HepG2 (cell line): Measurements from ENCODE around the gene FAM174C. TPM values are rescaled to one million over a fixed set of nuclear protein-coding genes. Genes with fewer than 3 reads are reported as not detected.
A peak's percentile ranks its signal among the peaks of the same experiment; 100 is the strongest.

ENCODE experiments used
- ATRX ChIP-seq: sonication (generic); formaldehyde crosslinking; IDR thresholded peaks from 2 replicates; pipeline ENCODE4 v1.4.0; 2020; ENCODE audit warnings: missing genetic modification reagents, borderline replicate concordance
- CHCHD3 ChIP-seq: sonication (generic); formaldehyde crosslinking; IDR thresholded peaks from 2 replicates; pipeline ENCODE4 v1.8.0; 2022; ENCODE audit warnings: mild to moderate bottlenecking, missing genetic modification reagents, moderate library complexity
- GPN1 ChIP-seq: sonication (generic); formaldehyde crosslinking; IDR thresholded peaks from 2 replicates; pipeline ENCODE4 v1.5.1; 2020; ENCODE audit warnings: missing genetic modification reagents, borderline replicate concordance
- HMGA1 ChIP-seq: sonication (generic); formaldehyde crosslinking; conservative IDR thresholded peaks from 2 replicates; pipeline ENCODE4 v1.4.0; 2020; ENCODE audit warnings: missing genetic modification reagents
- KDM4B ChIP-seq: sonication (generic); formaldehyde crosslinking; IDR thresholded peaks from 2 replicates; pipeline ENCODE4 v1.4.0; 2020; ENCODE audit warnings: missing genetic modification reagents
- NCOA1 ChIP-seq: sonication (generic); formaldehyde crosslinking; IDR thresholded peaks from 2 replicates; pipeline ENCODE4 v1.9.0; 2021; ENCODE audit warnings: missing genetic modification reagents
- RARA ChIP-seq: IDR thresholded peaks from 2 replicates; pipeline ENCODE4 v1.6.1; 2016; ENCODE audit warnings: missing genetic modification reagents, missing compliant biosample characterization
- RFX5 ChIP-seq: IDR thresholded peaks from 2 replicates; pipeline ENCODE4 v1.6.1; 2011; ENCODE audit warnings: low read depth, low read length, improper control_type of control experiment
- RFXANK ChIP-seq: IDR thresholded peaks from 2 replicates; pipeline ENCODE4 v1.6.1; 2016
- ZBTB1 ChIP-seq: sonication (generic); formaldehyde crosslinking; IDR thresholded peaks from 2 replicates; pipeline ENCODE4 v1.4.0; 2020; ENCODE audit warnings: missing genetic modification reagents, borderline replicate concordance
- ZBTB42 ChIP-seq: sonication (generic); formaldehyde crosslinking; IDR thresholded peaks from 2 replicates; pipeline ENCODE4 v1.5.0; 2020; ENCODE audit warnings: mild to moderate bottlenecking, missing genetic modification reagents
- ZBTB7A ChIP-seq: sonication (generic); formaldehyde crosslinking; IDR thresholded peaks from 2 replicates; pipeline ENCODE4 v1.8.0; 2022; ENCODE audit warnings: mild to moderate bottlenecking, missing genetic modification reagents
- ZFP37 ChIP-seq: sonication (generic); formaldehyde crosslinking; IDR thresholded peaks from 2 replicates; pipeline ENCODE4 v1.4.0; 2020; ENCODE audit warnings: missing genetic modification reagents, borderline replicate concordance
- ZNF138 ChIP-seq: sonication (generic); formaldehyde crosslinking; IDR thresholded peaks from 2 replicates; pipeline ENCODE4 v1.5.0; 2020; ENCODE audit warnings: mild to moderate bottlenecking, low read depth, missing genetic modification reagents
- ZNF20 ChIP-seq: sonication (generic); formaldehyde crosslinking; IDR thresholded peaks from 2 replicates; pipeline ENCODE4 v1.4.0; 2020; ENCODE audit warnings: mild to moderate bottlenecking, moderate library complexity, missing genetic modification reagents
- ZNF225 ChIP-seq: sonication (generic); formaldehyde crosslinking; IDR thresholded peaks from 2 replicates; pipeline ENCODE4 v1.4.0; 2020; ENCODE audit warnings: mild to moderate bottlenecking, missing genetic modification reagents
- ZNF317 ChIP-seq: sonication (generic); formaldehyde crosslinking; IDR thresholded peaks from 2 replicates; pipeline ENCODE4 v1.5.0; 2020; ENCODE audit warnings: mild to moderate bottlenecking, missing genetic modification reagents
- ZNF879 ChIP-seq: sonication (generic); formaldehyde crosslinking; IDR thresholded peaks from 2 replicates; pipeline ENCODE4 v1.8.1; 2023; ENCODE audit warnings: missing genetic modification reagents
- polyA plus RNA-seq, 8 experiments: library from polyadenylated mRNA; depleted of rRNA in 3 of 8; stranded (reverse) in 7 of 8; unstranded in 1 of 8; fragments of >200 nt; fragmentation: Illumina TruSeq in 4 of 8; extraction: Trizol in 4 of 8; gene quantifications; 2 replicates each; pipeline versions ENCODE4 v1.2.1 to v1.2.3, GENCODE V29; 2011 to 2016; ENCODE audit warnings: low read depth in 4 of 8, missing spikeins in 1 of 8, mixed read lengths in 1 of 8; ENCODE audit not compliant: insufficient read depth in 1 of 8
- total RNA-seq, 5 experiments: library from RNA; depleted of rRNA; stranded (reverse); fragments of >200 nt; fragmentation: Illumina TruSeq; extraction: Trizol; gene quantifications; 2 replicates each; pipeline ENCODE4 v1.2.3, GENCODE V29; 2016; ENCODE audit warnings: low read depth in 1 of 5
- TF ChIP-seq, protein P1 (sequence below): IDR thresholded peaks from 2 replicates; pipeline ENCODE4 v1.6.1; 2018; ENCODE audit warnings: missing genetic modification reagents
- TF ChIP-seq, protein P2 (sequence below): sonication (generic); formaldehyde crosslinking; conservative IDR thresholded peaks from 2 replicates; pipeline ENCODE4 v1.8.0; 2022; ENCODE audit warnings: low read depth, missing genetic modification reagents
- TF ChIP-seq, protein P3 (sequence below), 2 experiments: sonication (generic) in 1 of 2; formaldehyde crosslinking in 1 of 2; IDR thresholded peaks; 2 replicates each; pipeline versions ENCODE4 v1.4.0 to v1.6.1; 2018 to 2020; ENCODE audit warnings: missing genetic modification reagents in 2 of 2, borderline replicate concordance in 1 of 2, low read depth in 1 of 2, mild to moderate bottlenecking in 1 of 2, missing biosample characterization in 1 of 2
- TF ChIP-seq, protein P4 (sequence below): sonication (generic); formaldehyde crosslinking; IDR thresholded peaks from 2 replicates; pipeline ENCODE4 v1.5.0; 2020; ENCODE audit warnings: missing genetic modification reagents
- TF ChIP-seq, protein P5 (sequence below): sonication (generic); formaldehyde crosslinking; IDR thresholded peaks from 2 replicates; pipeline ENCODE4 v1.8.1; 2023; ENCODE audit warnings: mild to moderate bottlenecking, missing genetic modification reagents

FAM174C gene
- total and polyA plus RNA-seq, 2 of the 13 experiments (the other 11 are each of a cell fraction or from before 2014, with no cell fraction given): 19.5 to 31.3 TPM

DNA sequence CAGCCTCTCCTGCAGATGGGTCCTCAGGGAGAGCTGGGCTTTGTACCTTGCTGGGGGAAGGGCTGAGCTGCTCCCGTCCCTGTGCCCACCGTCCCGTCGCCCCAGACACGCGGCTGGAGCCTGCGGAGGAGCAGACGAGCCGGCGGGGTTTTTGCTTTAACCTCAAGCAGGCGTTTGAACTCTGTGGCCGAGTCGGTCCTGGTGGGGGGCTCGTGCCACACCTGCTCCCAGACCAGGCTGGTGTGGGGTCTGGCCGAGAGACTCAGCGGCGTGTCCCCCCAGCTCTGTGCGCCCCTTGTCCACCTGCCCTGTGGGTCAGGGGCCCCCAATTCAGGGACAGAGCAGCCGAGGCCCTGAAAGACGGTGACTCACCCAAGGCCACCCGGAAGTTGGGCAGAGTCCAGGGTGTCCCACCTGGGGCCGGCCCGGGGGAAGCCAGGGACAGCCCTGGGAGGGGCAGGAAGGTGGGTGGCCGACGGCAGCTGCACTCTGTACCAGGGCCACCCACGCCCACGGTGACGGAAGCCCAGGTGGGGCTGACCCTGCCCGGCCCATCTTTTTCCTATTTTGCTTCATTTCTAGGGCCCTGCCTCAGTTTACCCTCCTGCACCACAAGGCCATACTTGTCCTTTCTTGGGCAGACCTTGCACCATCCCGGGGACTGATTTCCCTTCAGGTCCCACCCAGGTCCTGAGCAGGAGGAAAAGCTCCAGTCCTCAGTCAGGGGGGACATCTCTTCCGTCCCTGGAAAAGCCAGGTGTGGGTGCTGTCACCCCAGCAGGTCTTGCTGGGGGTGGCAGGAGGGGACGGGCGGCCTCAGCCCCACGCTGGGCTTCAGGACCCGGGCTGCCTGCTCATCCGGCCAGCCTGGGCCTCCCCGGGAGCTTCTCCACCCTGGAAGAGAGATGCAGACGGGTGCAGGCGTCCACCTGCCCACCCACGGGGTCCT, 15.6 kb downstream of the FAM174C start (continued):
- TF ChIP-seq HMGA1 (no peak), ZNF317 (no peak), NCOA1 (no peak), RARA (CRISPR knock-in tag) (peak; percentile 91), ATRX (CRISPR knock-in tag) (no peak), ZBTB7A (CRISPR knock-in tag) (peak; percentile 97), CHCHD3 (no peak), RFXANK (CRISPR knock-in tag) (no peak), GPN1 (CRISPR knock-in tag) (no peak), ZNF20 (CRISPR knock-in tag) (no peak), ZNF225 (CRISPR knock-in tag) (no peak; the same call in 1 of the 2 replicates), ZNF138 (CRISPR knock-in tag) (no peak), ZBTB1 (CRISPR knock-in tag) (no peak), ZBTB42 (CRISPR knock-in tag) (no peak), RFX5 (no peak), ZFP37 (CRISPR knock-in tag) (peak; percentile 81; the same call in 1 of the 2 replicates), ZNF879 (no peak), KDM4B (CRISPR knock-in tag) (no peak; the same call in 1 of the 2 replicates)
- TF ChIP-seq, protein P1, sequence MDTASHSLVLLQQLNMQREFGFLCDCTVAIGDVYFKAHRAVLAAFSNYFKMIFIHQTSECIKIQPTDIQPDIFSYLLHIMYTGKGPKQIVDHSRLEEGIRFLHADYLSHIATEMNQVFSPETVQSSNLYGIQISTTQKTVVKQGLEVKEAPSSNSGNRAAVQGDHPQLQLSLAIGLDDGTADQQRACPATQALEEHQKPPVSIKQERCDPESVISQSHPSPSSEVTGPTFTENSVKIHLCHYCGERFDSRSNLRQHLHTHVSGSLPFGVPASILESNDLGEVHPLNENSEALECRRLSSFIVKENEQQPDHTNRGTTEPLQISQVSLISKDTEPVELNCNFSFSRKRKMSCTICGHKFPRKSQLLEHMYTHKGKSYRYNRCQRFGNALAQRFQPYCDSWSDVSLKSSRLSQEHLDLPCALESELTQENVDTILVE (CRISPR knock-in tag): peak; percentile 83; the same call in 1 of the 2 replicates
- TF ChIP-seq, protein P2, sequence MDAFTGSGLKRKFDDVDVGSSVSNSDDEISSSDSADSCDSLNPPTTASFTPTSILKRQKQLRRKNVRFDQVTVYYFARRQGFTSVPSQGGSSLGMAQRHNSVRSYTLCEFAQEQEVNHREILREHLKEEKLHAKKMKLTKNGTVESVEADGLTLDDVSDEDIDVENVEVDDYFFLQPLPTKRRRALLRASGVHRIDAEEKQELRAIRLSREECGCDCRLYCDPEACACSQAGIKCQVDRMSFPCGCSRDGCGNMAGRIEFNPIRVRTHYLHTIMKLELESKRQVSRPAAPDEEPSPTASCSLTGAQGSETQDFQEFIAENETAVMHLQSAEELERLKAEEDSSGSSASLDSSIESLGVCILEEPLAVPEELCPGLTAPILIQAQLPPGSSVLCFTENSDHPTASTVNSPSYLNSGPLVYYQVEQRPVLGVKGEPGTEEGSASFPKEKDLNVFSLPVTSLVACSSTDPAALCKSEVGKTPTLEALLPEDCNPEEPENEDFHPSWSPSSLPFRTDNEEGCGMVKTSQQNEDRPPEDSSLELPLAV: no peak
- TF ChIP-seq, protein P3, sequence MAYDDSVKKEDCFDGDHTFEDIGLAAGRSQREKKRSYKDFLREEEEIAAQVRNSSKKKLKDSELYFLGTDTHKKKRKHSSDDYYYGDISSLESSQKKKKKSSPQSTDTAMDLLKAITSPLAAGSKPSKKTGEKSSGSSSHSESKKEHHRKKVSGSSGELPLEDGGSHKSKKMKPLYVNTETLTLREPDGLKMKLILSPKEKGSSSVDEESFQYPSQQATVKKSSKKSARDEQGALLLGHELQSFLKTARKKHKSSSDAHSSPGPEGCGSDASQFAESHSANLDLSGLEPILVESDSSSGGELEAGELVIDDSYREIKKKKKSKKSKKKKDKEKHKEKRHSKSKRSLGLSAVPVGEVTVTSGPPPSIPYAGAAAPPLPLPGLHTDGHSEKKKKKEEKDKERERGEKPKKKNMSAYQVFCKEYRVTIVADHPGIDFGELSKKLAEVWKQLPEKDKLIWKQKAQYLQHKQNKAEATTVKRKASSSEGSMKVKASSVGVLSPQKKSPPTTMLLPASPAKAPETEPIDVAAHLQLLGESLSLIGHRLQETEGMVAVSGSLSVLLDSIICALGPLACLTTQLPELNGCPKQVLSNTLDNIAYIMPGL (CRISPR knock-in tag; IDR thresholded peaks at IDR 0.05; ENCODE audit: borderline replicate concordance in 1 of 2, low read depth in 1 of 2): no peak; a peak in 2 of 4 replicates
- TF ChIP-seq, protein P4, sequence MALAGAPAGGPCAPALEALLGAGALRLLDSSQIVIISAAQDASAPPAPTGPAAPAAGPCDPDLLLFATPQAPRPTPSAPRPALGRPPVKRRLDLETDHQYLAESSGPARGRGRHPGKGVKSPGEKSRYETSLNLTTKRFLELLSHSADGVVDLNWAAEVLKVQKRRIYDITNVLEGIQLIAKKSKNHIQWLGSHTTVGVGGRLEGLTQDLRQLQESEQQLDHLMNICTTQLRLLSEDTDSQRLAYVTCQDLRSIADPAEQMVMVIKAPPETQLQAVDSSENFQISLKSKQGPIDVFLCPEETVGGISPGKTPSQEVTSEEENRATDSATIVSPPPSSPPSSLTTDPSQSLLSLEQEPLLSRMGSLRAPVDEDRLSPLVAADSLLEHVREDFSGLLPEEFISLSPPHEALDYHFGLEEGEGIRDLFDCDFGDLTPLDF: no peak
- TF ChIP-seq, protein P5, sequence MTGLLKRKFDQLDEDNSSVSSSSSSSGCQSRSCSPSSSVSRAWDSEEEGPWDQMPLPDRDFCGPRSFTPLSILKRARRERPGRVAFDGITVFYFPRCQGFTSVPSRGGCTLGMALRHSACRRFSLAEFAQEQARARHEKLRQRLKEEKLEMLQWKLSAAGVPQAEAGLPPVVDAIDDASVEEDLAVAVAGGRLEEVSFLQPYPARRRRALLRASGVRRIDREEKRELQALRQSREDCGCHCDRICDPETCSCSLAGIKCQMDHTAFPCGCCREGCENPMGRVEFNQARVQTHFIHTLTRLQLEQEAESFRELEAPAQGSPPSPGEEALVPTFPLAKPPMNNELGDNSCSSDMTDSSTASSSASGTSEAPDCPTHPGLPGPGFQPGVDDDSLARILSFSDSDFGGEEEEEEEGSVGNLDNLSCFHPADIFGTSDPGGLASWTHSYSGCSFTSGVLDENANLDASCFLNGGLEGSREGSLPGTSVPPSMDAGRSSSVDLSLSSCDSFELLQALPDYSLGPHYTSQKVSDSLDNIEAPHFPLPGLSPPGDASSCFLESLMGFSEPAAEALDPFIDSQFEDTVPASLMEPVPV (CRISPR knock-in tag): 0 out of 2 replicates have a peak, but pooled peaks have one; percentile 17
